Glomerular visceral epithelial cell (primary cell): Measurements from ENCODE around the gene ETNK1.

Source experiments
- DNase-seq: peaks from one replicate; pipeline ENCODE4 v3.0.0-alpha.2; 2016; ENCODE audit errors: extremely low spot score

ETNK1 gene

GRCh38 chr12:22634883-22635282 is 9.9 kb downstream of the ETNK1 start:
- DNase-seq, result no peak

- DNase-seq, result no peak
Observed at GRCh38 chr12:22635812-22636211, 10.8 kb downstream of the ETNK1 start.

GRCh38 chr12:22640851-22641250 is 15.9 kb downstream of the ETNK1 start:
- DNase-seq, result no peak

- DNase-seq, result no peak
Observed at GRCh38 chr12:22641353-22642053, 16.5 kb downstream of the ETNK1 start.

GRCh38 chr12:22648668-22649067 is 23.7 kb downstream of the ETNK1 start:
- DNase-seq, result no peak

- no peak for DNase-seq
Observed at GRCh38 chr12:22653075-22653474, 28.1 kb downstream of the ETNK1 start.

- DNase-seq, result no peak
Observed at GRCh38 chr12:22653791-22654190, 28.8 kb downstream of the ETNK1 start.

- no peak for DNase-seq
Observed at GRCh38 chr12:22656376-22656775, 31.4 kb downstream of the ETNK1 start.

GRCh38 chr12:22656831-22657230 is 31.9 kb downstream of the ETNK1 start:
- DNase-seq, result no peak

GRCh38 chr12:22657538-22657937 is 32.6 kb downstream of the ETNK1 start:
- no peak for DNase-seq

- DNase-seq, result peak; percentile 71
Observed at GRCh38 chr12:22658214-22658613, 33.2 kb downstream of the ETNK1 start.

GRCh38 chr12:22662356-22662755 is 37.4 kb downstream of the ETNK1 start:
- no peak for DNase-seq

GRCh38 chr12:22665476-22665875 is 40.5 kb downstream of the ETNK1 start:
- no peak for DNase-seq

- DNase-seq, result no peak
Observed at GRCh38 chr12:22667122-22667521, 42.2 kb downstream of the ETNK1 start.

GRCh38 chr12:22668441-22668840 is 43.5 kb downstream of the ETNK1 start:
- no peak for DNase-seq

GRCh38 chr12:22670762-22671161 is 45.8 kb downstream of the ETNK1 start:
- no peak for DNase-seq

GRCh38 chr12:22672951-22673350 is 48.0 kb downstream of the ETNK1 start:
- DNase-seq, result no peak

- DNase-seq, result no peak
Observed at GRCh38 chr12:22677781-22678574, 53.0 kb downstream of the ETNK1 start.

- DNase-seq, result no peak
Observed at GRCh38 chr12:22682663-22683062, 57.7 kb downstream of the ETNK1 start.

- no peak for DNase-seq
Observed at GRCh38 chr12:22683131-22683530, 58.2 kb downstream of the ETNK1 start.

GRCh38 chr12:22684140-22685118 is 59.5 kb downstream of the ETNK1 start:
- DNase-seq, result peak; percentile 40

- DNase-seq, result no peak
Observed at GRCh38 chr12:22686193-22686592, 61.2 kb downstream of the ETNK1 start.
